Fibroblast of peridontal ligament (primary cell): ENCODE results near the gene TACC3.

Source experiments
- DNase-seq: peaks from one replicate; pipeline ENCODE4 v3.0.0-alpha.2; 2010; ENCODE audit errors: extremely low read depth

TACC3 gene

DNA sequence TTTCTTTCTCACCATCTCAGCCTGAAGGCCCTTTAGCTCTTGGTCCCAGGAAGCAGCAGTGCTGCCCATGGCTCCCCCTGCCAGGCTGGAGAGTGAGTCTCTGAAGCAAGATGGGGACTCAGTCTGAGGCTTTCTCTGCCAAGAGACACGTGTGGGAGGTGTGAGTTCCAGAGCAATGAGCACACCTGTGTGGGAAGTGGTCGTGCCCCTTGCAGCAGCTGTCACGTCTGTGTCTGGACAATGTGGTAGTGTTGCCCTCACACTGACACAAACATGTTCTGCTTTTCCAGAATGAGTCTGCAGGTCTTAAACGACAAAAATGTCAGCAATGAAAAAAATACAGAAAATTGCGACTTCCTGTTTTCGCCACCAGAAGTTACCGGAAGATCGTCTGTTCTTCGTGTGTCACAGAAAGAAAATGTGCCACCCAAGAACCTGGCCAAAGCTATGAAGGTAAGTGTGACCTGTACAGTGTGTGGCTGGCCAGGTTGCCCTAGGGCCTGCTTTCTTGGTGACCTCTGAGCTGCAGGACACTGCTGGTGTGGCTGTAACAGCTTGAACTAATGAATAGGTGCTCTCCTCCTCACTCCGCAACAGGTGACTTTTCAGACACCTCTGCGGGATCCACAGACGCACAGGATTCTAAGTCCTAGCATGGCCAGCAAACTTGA, 1.9 kb downstream of the TACC3 start:
- no peak for DNase-seq

GRCh38 chr4:1725521-1725920, 4.2 kb downstream of the TACC3 start:
- DNase-seq = no peak

GRCh38 chr4:1726146-1726934, 5.0 kb downstream of the TACC3 start:
- DNase-seq = peak; percentile 84

DNA sequence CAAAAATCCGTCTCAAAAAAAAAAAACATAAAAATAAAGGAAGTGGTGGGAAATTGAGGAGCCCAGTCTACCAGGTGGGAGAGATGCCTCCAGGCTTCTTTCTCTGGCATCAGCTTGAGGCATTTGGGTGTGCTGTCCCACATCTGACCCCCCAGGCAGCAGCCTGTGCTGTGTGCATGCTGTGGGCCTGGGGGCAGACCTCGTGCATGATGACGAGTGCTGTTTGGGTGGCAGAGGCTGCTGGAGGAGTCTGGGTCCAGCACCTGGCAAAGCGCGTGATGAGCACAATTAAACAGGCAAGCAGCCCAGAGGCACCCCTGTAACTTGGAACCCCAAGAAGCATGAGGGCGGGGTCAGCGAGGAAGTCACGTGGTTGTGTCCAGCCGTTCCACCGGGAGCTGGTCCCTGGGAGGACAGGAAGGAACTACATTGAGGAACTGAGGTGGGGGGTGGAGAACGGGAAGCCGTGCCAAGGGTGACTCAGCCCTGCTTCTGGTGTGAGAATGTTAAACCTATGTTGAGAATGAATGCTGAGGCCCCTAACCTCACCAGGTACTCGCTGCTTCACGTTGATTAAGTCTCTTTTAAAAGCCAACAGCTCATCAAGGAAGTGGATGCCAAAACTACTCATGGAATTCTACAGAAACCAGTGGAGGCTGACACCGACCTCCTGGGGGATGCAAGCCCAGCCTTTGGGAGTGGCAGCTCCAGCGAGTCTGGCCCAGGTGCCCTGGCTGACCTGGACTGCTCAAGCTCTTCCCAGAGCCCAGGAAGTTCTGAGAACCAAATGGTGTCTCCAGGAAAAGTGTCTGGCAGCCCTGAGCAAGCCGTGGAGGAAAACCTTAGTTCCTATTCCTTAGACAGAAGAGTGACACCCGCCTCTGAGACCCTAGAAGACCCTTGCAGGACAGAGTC, 6.1 kb downstream of the TACC3 start:
- peak; percentile 21 for DNase-seq

- no peak for DNase-seq
Observed at GRCh38 chr4:1728061-1728980, 7.0 kb downstream of the TACC3 start.

DNA sequence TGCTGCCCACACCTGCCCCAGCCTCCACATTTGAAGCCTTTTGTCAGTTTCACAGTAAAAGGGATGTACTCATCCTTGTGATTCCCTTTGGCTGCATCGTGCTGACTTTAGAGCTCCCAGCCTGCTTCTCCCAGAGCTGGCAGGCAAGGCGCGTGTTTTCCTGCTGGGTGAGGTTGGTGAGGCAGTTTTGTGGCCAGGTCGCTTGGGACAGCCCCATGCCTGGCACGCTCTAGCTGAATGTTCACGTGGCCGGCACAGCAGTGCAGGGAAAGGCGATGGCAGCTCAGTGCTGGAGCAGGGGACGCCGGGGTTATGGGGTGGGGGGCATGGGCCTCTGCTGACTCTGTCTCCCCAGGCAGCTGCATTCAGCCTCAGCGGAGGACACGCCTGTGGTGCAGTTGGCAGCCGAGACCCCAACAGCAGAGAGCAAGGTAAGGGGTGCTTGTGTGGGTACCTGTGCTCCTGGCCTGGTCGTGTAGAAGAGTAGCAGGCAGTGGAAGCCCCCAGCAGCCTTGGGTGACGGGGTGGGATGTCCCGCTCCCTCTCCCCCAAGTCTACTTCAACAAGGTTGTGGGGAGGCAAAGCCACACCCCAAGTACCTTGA, 9.3 kb downstream of the TACC3 start:
- no peak for DNase-seq

DNA sequence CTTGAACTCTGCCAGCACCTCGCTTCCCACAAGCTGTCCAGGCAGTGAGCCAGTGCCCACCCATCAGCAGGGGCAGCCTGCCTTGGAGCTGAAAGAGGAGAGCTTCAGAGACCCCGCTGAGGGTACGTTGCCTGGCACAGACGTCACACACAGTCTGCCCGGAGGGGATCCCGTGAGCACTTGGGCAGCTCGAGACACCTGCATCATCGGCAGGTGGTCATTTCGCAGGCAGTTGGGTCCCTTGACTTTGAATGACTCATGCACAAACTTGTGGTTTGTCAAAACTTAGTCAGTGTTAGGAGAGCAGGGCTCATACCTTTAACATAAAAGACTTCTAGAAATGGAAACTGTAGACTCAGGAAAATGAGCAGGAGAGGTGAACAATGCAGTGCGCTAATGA, 9.9 kb downstream of the TACC3 start:
- no peak for DNase-seq

- no peak for DNase-seq
Observed at GRCh38 chr4:1732911-1733310, 11.6 kb downstream of the TACC3 start.

DNA sequence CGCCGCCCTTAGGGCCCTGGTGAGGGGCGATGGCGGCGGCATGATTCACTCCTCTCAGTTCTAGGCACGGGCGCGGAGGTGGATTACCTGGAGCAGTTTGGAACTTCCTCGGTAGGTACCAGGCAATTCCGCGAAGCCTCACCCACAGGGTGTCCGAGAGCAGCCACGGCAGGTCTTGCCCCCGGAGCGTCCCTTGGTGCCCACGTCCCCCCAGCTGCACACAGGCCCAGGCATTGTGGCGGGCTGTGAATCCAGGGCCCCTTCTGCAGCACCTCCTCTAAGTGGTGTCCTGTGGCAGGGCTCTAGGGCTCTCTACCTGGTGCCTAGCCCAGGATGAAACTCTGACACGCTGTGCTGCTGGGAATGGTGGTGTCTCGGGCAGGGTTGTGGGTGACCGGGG, 13.9 kb downstream of the TACC3 start:
- DNase-seq = no peak

- no peak for DNase-seq
Observed at GRCh38 chr4:1736812-1737211, 15.5 kb downstream of the TACC3 start.

GRCh38 chr4:1737666-1738065, 16.3 kb downstream of the TACC3 start:
- DNase-seq = no peak

GRCh38 chr4:1738410-1738809, 17.1 kb downstream of the TACC3 start:
- no peak for DNase-seq

- DNase-seq = no peak
Observed at GRCh38 chr4:1739358-1739757, 18.0 kb downstream of the TACC3 start.

GRCh38 chr4:1740021-1740545, 18.8 kb downstream of the TACC3 start:
- DNase-seq = no peak

DNA sequence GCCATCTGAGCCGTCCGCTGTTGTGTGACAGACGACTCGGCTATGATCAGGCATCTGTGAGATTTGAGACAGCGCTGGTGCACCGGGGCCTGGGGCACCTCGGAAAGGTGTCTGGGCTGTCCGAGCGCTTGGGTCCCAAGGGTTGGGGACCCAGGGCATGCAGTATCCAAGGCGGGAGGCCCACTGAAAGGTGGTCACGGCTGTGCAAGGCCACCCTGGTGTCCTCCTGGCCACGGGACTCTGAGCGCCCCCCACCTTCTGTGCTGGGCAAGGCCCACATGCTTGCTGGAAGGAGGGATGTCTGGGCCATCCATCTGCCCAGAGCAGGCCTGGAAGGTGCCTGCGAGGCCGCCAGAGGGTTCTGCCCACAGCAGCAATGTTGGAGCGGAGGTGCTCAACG, 19.9 kb downstream of the TACC3 start:
- DNase-seq = no peak

- DNase-seq = no peak
Observed at GRCh38 chr4:1743551-1743950, 22.2 kb downstream of the TACC3 start.

DNA sequence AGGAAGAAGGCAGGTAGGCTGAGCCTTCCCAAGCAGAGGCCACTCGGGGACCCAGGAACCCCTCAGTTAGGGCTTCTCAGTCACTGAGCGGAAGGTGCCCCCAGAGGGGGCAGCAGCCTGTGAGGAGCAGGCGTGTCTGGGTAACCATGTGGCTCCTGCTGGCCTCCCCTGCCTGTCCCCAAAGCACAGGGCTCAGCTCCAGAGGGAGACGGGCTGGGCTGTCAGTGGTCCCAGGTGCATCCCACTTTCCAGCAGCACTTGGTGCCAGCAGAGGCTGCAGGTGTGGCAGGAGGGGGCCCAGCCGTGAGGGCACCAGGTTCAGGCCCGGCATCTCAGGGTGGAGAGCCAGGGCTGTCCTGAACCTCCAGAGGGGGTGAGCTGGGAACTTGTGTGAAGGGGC, 22.7 kb downstream of the TACC3 start:
- DNase-seq = no peak

DNA sequence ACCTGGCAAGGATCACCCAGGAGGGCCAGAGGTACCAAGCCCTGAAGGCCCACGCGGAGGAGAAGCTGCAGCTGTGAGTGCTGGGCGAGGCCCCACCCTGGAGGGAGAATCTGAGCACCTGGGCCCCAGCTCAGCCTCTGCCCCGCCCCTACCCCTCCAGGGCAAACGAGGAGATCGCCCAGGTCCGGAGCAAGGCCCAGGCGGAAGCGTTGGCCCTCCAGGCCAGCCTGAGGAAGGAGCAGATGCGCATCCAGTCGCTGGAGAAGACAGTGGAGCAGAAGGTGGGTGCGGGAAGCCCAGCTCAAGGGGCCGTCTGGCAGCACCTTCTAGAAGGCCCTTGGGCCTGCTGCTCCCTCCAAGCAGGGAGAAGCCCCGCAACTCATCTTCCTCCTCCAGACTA, 23.2 kb downstream of the TACC3 start:
- DNase-seq = no peak

- DNase-seq = no peak
Observed at GRCh38 chr4:1745165-1745564, 23.8 kb downstream of the TACC3 start.

DNA sequence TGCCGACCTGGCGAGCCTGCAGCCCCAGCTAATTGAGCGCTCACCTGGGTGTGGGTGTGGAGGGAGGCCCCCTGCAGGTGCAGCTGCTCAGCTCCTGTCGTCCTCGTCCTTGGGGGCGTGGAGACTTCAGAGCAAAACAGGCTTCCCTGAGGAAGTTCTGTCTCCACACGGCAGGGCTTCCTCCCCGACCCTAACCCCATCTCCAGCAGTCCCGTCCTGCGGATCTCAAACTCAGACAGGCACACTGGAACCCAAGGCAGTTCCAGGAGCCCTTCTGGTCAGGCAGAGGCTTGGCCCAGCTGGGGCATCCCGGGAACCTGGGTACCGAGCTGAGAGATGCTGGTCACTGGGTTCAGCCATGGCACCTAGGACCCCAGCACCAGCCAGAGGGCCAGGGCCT, 24.4 kb downstream of the TACC3 start:
- no peak for DNase-seq

DNA sequence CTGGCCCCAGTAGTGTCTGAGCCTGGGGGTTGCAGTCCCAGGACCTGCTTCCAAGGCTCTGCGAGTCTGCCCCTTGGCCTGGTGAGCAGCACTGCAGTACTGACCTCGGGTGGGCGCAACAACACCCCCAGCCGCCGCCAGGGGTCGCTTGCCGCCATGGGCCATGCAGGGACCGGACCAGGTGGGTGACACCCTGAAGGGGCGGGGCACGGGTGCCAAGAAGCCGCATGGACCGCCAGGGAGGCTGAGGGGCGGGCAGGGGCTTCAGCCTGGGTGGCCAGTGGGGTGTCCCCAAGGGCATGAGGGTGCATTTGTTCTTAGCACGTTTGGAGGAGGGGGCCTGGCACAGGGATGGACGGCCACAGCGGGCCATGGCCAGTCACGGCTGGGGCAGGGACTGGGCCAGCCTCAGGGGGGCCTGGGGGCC, 25.0 kb downstream of the TACC3 start:
- peak; percentile 36 for DNase-seq
